IPS-15b (cell line): ENCODE results near the gene UBE4A.

Source experiments
- H3K27me3 ChIP-seq: one replicate; pipeline ENCODE4 v1.6.1; 2013; ENCODE audit warnings: low read length; ENCODE audit not compliant: control insufficient read depth, insufficient read depth
- H3K36me3 ChIP-seq: one replicate; pipeline ENCODE4 v1.6.1; 2013; ENCODE audit warnings: low read length; ENCODE audit not compliant: control insufficient read depth, insufficient read depth
- H3K4me1 ChIP-seq: one replicate; pipeline ENCODE4 v1.6.1; 2013; ENCODE audit warnings: mild to moderate bottlenecking, low read length; ENCODE audit not compliant: control insufficient read depth, insufficient read depth
- H3K4me3 ChIP-seq: one replicate; pipeline ENCODE4 v1.5.1; 2013; ENCODE audit warnings: low read depth, low read length
- H3K9ac ChIP-seq: one replicate; pipeline ENCODE4 v1.6.1; 2013; ENCODE audit warnings: low read depth, mild to moderate bottlenecking, low read length
- H3K9me3 ChIP-seq: one replicate; pipeline ENCODE4 v1.6.1; 2013; ENCODE audit warnings: mild to moderate bottlenecking, low read length; ENCODE audit not compliant: control insufficient read depth, insufficient read depth

The UBE4A gene

GRCh38 chr11:118374729-118375128 lies 15.3 kb downstream of the UBE4A start:
- Histone ChIP-seq H3K27me3 (no peaks in the 10 kb centered on the region), H3K36me3 (peaks cover 15% of the 10 kb centered on the region), H3K4me3 (no peak overlapping the region), H3K9ac (no peak overlapping the region), H3K9me3 (no peaks in the 10 kb centered on the region), H3K4me1 (no peaks in the 10 kb centered on the region)

- Histone ChIP-seq H3K9ac (no peak overlapping the region), H3K36me3 (peaks cover 22% of the 10 kb centered on the region), H3K9me3 (no peaks in the 10 kb centered on the region), H3K4me3 (no peak overlapping the region), H3K4me1 (no peaks in the 10 kb centered on the region), H3K27me3 (no peaks in the 10 kb centered on the region)
Observed at GRCh38 chr11:118375978-118376377, 16.6 kb downstream of the UBE4A start.

- no peaks in the 10 kb centered on the region for H3K9me3 ChIP-seq
- H3K9ac ChIP-seq: no peak overlapping the region
- H3K4me1 ChIP-seq: no peaks in the 10 kb centered on the region
- peaks cover 36% of the 10 kb centered on the region for H3K36me3 ChIP-seq
- H3K4me3 ChIP-seq: no peak overlapping the region
- H3K27me3 ChIP-seq: no peaks in the 10 kb centered on the region
Observed at GRCh38 chr11:118379497-118379896, 20.1 kb downstream of the UBE4A start.

GRCh38 chr11:118380571-118380970 lies 21.2 kb downstream of the UBE4A start:
- H3K36me3 ChIP-seq: peaks cover 46% of the 10 kb centered on the region
- H3K4me3 ChIP-seq: no peak overlapping the region
- no peaks in the 10 kb centered on the region for H3K4me1 ChIP-seq
- no peak overlapping the region for H3K9ac ChIP-seq
- no peaks in the 10 kb centered on the region for H3K9me3 ChIP-seq
- no peaks in the 10 kb centered on the region for H3K27me3 ChIP-seq

- H3K9me3 ChIP-seq: no peaks in the 10 kb centered on the region
- no peak overlapping the region for H3K9ac ChIP-seq
- H3K36me3 ChIP-seq: peaks cover 54% of the 10 kb centered on the region
- no peaks in the 10 kb centered on the region for H3K27me3 ChIP-seq
- no peaks in the 10 kb centered on the region for H3K4me1 ChIP-seq
- no peak overlapping the region for H3K4me3 ChIP-seq
Observed at GRCh38 chr11:118382954-118383353, 23.6 kb downstream of the UBE4A start.

GRCh38 chr11:118383657-118384056 lies 24.3 kb downstream of the UBE4A start:
- H3K9me3 ChIP-seq: no peaks in the 10 kb centered on the region
- H3K27me3 ChIP-seq: no peaks in the 10 kb centered on the region
- no peaks in the 10 kb centered on the region for H3K4me1 ChIP-seq
- no peak overlapping the region for H3K4me3 ChIP-seq
- H3K36me3 ChIP-seq: peaks cover 56% of the 10 kb centered on the region
- no peak overlapping the region for H3K9ac ChIP-seq

- Histone ChIP-seq H3K4me3 (no peak overlapping the region), H3K4me1 (no peaks in the 10 kb centered on the region), H3K27me3 (no peaks in the 10 kb centered on the region), H3K36me3 (peaks cover 11% of the 10 kb centered on the region), H3K9me3 (no peaks in the 10 kb centered on the region), H3K9ac (no peak overlapping the region)
Observed at GRCh38 chr11:118396097-118396501, 36.7 kb downstream of the UBE4A start.

- Histone ChIP-seq H3K36me3 (peaks cover 11% of the 10 kb centered on the region), H3K27me3 (no peaks in the 10 kb centered on the region), H3K4me1 (no peaks in the 10 kb centered on the region), H3K4me3 (no peak overlapping the region), H3K9ac (no peak overlapping the region), H3K9me3 (no peaks in the 10 kb centered on the region)
Observed at GRCh38 chr11:118397448-118397847, 38.0 kb downstream of the UBE4A start.

GRCh38 chr11:118398791-118399559 lies 39.6 kb downstream of the UBE4A start:
- Histone ChIP-seq H3K9me3 (no peaks in the 10 kb centered on the region), H3K9ac (no peak overlapping the region), H3K36me3 (peaks cover 4% of the 10 kb centered on the region), H3K27me3 (no peaks in the 10 kb centered on the region), H3K4me3 (no peak overlapping the region), H3K4me1 (no peaks in the 10 kb centered on the region)

- Histone ChIP-seq H3K36me3 (no peaks in the 10 kb centered on the region), H3K4me1 (no peaks in the 10 kb centered on the region), H3K9ac (peak within 1 kb of the TSS; percentile 94)
Observed at GRCh38 chr11:118401151-118401879, 41.9 kb downstream of the UBE4A start, which contains the start of gene ATP5MG. ATP5MG (plus strand) TSS chr11:118401606; CDS start chr11:118401666, 60 bp downstream.

GRCh38 chr11:118401880-118402590 lies 42.6 kb downstream of the UBE4A start:
- Histone ChIP-seq H3K9ac (peak overlapping the region; percentile 94), H3K27me3 (no peaks in the 10 kb centered on the region), H3K9me3 (no peaks in the 10 kb centered on the region), H3K36me3 (peaks cover 5% of the 10 kb centered on the region), H3K4me1 (no peaks in the 10 kb centered on the region), H3K4me3 (peak overlapping the region; percentile 94)

More at GRCh38 chr11:118401151-118401879, 41.9 kb downstream of the UBE4A start, which contains the start of gene ATP5MG:
- Histone ChIP-seq H3K9me3 (no peaks in the 10 kb centered on the region), H3K27me3 (no peaks in the 10 kb centered on the region), H3K4me3 (peak within 1 kb of the TSS; percentile 94)
